ENCODE data around the gene JADE1.

Gene JADE1

DNA sequence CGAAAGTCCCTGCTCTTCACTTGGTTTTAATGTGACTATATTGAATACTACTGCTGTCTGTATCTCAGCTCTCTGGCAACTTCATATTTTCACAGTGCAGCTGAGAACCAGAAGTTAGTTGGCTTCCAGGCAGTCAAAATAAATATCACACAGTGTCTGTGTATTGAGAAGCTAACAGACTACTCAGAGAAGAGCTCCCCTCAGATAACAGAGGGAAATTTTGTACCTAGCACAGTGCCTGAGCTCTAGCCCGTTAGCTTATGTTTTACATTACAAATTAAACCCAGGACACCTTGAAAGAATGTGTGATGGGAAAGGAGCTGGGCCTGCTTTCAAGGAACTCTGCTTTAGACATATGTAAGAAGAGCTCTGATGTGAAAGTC is 22.7 kb downstream of the JADE1 start (continued):
- TF ChIP-seq, protein P1, sequence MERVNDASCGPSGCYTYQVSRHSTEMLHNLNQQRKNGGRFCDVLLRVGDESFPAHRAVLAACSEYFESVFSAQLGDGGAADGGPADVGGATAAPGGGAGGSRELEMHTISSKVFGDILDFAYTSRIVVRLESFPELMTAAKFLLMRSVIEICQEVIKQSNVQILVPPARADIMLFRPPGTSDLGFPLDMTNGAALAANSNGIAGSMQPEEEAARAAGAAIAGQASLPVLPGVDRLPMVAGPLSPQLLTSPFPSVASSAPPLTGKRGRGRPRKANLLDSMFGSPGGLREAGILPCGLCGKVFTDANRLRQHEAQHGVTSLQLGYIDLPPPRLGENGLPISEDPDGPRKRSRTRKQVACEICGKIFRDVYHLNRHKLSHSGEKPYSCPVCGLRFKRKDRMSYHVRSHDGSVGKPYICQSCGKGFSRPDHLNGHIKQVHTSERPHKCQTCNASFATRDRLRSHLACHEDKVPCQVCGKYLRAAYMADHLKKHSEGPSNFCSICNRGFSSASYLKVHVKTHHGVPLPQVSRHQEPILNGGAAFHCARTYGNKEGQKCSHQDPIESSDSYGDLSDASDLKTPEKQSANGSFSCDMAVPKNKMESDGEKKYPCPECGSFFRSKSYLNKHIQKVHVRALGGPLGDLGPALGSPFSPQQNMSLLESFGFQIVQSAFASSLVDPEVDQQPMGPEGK (CRISPR knock-in tag; IDR thresholded peaks at IDR 0.05; ENCODE audit: borderline replicate concordance): no peak
- no peak for TF ChIP-seq ZFP3 (CRISPR knock-in tag; IDR thresholded peaks at IDR 0.05)

DNA sequence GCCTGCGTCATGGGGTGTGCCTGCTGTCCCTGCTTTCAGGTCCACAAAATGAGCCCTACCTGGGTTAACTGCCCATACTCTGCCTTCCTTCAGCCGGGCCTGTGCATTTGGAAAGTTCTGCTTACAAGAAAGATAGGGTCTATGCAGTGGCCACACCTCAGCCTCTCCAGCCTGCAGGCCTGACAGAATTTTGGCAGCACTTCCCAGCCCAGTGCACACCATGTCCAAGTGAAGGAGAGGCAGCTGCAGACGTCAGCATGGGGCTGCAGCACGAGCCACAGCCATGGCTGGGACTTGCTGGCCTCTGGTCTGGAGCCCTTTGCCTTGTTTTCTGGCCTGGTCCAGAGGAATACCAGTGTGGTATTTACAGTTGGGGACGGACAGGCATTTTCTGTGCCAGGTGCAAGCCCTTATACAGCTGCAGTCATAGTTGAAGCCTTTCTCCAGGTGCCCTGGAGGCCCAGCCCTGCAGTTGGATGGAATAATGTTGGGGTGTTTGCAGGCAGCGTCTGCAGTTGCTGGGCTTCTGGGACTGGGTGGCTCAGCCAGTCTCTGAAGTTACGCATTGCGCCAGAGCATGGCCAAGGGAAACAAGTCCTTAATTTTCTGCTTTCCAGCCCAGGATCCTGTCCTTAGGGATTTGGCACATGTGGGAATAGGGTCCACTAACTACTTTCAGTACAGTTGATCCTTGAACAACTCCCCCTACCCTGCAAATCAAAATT is 26.2 kb downstream of the JADE1 start:
- no peak for ATAC-seq

DNA sequence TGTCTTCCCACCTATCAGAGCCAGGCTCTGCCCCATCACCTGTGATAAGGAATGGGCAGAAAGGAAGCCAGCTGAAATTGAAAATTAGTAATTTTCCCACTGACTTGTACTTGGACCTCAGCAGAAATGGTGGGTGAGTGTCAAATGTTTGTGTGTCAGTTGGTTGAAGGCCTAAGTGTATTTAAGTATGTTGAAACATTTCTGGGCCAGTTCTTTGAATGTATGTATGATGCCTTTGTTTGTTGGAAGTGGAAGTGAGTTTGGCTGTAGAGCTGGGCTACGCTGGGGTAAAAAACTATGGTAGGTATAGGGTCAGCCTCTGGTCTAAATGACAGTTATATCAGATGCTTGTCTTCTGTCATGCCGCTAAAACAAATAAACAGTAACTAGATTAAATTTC is 27.7 kb downstream of the JADE1 start:
- TF ChIP-seq TCF4 (CRISPR knock-in tag; IDR thresholded peaks at IDR 0.05; ENCODE audit: borderline replicate concordance): no peak
- TF ChIP-seq ZFP30 (CRISPR knock-in tag; IDR thresholded peaks at IDR 0.05): no peak
- no peak for TF ChIP-seq ZNF70 (CRISPR knock-in tag; IDR thresholded peaks at IDR 0.05)
- no peak for TF ChIP-seq SNAI2 (CRISPR knock-in tag; IDR thresholded peaks at IDR 0.05)
- TF ChIP-seq ARNTL (CRISPR knock-in tag; IDR thresholded peaks at IDR 0.05; ENCODE audit: borderline replicate concordance, low read depth): no peak
- TF ChIP-seq ZNF8 (CRISPR knock-in tag; IDR thresholded peaks at IDR 0.05): no peak
- TF ChIP-seq ESRRG (CRISPR knock-in tag; IDR thresholded peaks at IDR 0.05): no peak
- no peak for TF ChIP-seq ZFP3 (CRISPR knock-in tag; IDR thresholded peaks at IDR 0.05)
- TF ChIP-seq, protein P1 (CRISPR knock-in tag; IDR thresholded peaks at IDR 0.05; ENCODE audit: borderline replicate concordance): no peak
- TF ChIP-seq GLIS3 (CRISPR knock-in tag; IDR thresholded peaks at IDR 0.05): no peak
- TF ChIP-seq, protein P2, sequence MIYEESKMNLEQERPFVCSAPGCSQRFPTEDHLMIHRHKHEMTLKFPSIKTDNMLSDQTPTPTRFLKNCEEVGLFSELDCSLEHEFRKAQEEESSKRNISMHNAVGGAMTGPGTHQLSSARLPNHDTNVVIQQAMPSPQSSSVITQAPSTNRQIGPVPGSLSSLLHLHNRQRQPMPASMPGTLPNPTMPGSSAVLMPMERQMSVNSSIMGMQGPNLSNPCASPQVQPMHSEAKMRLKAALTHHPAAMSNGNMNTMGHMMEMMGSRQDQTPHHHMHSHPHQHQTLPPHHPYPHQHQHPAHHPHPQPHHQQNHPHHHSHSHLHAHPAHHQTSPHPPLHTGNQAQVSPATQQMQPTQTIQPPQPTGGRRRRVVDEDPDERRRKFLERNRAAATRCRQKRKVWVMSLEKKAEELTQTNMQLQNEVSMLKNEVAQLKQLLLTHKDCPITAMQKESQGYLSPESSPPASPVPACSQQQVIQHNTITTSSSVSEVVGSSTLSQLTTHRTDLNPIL (CRISPR knock-in tag; IDR thresholded peaks at IDR 0.05; ENCODE audit: low read depth): no peak
- no peak for TF ChIP-seq OSR1 (CRISPR knock-in tag; IDR thresholded peaks at IDR 0.05)
- no peak for TF ChIP-seq ZC3H10 (CRISPR knock-in tag; IDR thresholded peaks at IDR 0.05)
- TF ChIP-seq, protein P3, sequence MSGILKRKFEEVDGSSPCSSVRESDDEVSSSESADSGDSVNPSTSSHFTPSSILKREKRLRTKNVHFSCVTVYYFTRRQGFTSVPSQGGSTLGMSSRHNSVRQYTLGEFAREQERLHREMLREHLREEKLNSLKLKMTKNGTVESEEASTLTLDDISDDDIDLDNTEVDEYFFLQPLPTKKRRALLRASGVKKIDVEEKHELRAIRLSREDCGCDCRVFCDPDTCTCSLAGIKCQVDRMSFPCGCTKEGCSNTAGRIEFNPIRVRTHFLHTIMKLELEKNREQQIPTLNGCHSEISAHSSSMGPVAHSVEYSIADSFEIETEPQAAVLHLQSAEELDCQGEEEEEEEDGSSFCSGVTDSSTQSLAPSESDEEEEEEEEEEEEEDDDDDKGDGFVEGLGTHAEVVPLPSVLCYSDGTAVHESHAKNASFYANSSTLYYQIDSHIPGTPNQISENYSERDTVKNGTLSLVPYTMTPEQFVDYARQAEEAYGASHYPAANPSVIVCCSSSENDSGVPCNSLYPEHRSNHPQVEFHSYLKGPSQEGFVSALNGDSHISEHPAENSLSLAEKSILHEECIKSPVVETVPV (CRISPR knock-in tag; IDR thresholded peaks at IDR 0.05): no peak
- TF ChIP-seq CSDC2 (CRISPR knock-in tag; IDR thresholded peaks at IDR 0.05): no peak
- no peak for TF ChIP-seq PPARA (CRISPR knock-in tag; IDR thresholded peaks at IDR 0.05; ENCODE audit: borderline replicate concordance)
- no peak for TF ChIP-seq RARB (CRISPR knock-in tag; IDR thresholded peaks at IDR 0.05)
- ATAC-seq: no peak

More for the DNA sequence above, 26.2 kb downstream of the JADE1 start:
- no peak for TF ChIP-seq ESRRG (CRISPR knock-in tag; IDR thresholded peaks at IDR 0.05)
- TF ChIP-seq ZFP30 (CRISPR knock-in tag; IDR thresholded peaks at IDR 0.05): no peak
- no peak for TF ChIP-seq PPARA (CRISPR knock-in tag; IDR thresholded peaks at IDR 0.05; ENCODE audit: borderline replicate concordance)

DNA sequence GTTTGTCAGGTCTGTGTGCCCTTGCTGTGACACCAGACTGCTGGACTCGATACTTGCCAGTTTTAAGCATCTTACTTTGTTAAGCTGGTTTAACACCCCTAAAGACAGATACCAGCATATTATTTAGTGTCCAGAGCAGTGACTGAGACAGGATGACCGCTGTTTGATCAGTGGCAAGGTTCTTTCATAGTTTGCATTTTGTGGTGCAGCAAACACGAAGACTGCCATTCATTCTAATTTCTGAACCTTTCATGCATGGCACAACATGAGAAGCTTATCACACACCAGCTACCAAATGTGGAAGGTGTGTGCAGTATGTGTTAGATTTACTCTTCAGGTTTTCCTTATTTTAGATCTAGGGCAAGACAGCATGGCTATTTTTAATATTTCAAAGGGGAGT is 28.2 kb downstream of the JADE1 start:
- no peak for ATAC-seq
- TF ChIP-seq PPARA (CRISPR knock-in tag; IDR thresholded peaks at IDR 0.05; ENCODE audit: borderline replicate concordance) (no peak), ZNF565 (CRISPR knock-in tag; conservative IDR thresholded peaks at IDR 0.05; ENCODE audit: low read depth) (no peak), ARNTL (CRISPR knock-in tag; IDR thresholded peaks at IDR 0.05; ENCODE audit: borderline replicate concordance, low read depth) (no peak), RARB (CRISPR knock-in tag; IDR thresholded peaks at IDR 0.05) (no peak), TCF4 (CRISPR knock-in tag; IDR thresholded peaks at IDR 0.05; ENCODE audit: borderline replicate concordance) (no peak), SNAI2 (CRISPR knock-in tag; IDR thresholded peaks at IDR 0.05) (no peak), ISL1 (CRISPR knock-in tag; IDR thresholded peaks at IDR 0.05) (no peak)
- TF ChIP-seq, protein P3 (CRISPR knock-in tag; IDR thresholded peaks at IDR 0.05): no peak
- TF ChIP-seq, protein P2 (CRISPR knock-in tag; IDR thresholded peaks at IDR 0.05; ENCODE audit: low read depth): no peak
- TF ChIP-seq, protein P4, sequence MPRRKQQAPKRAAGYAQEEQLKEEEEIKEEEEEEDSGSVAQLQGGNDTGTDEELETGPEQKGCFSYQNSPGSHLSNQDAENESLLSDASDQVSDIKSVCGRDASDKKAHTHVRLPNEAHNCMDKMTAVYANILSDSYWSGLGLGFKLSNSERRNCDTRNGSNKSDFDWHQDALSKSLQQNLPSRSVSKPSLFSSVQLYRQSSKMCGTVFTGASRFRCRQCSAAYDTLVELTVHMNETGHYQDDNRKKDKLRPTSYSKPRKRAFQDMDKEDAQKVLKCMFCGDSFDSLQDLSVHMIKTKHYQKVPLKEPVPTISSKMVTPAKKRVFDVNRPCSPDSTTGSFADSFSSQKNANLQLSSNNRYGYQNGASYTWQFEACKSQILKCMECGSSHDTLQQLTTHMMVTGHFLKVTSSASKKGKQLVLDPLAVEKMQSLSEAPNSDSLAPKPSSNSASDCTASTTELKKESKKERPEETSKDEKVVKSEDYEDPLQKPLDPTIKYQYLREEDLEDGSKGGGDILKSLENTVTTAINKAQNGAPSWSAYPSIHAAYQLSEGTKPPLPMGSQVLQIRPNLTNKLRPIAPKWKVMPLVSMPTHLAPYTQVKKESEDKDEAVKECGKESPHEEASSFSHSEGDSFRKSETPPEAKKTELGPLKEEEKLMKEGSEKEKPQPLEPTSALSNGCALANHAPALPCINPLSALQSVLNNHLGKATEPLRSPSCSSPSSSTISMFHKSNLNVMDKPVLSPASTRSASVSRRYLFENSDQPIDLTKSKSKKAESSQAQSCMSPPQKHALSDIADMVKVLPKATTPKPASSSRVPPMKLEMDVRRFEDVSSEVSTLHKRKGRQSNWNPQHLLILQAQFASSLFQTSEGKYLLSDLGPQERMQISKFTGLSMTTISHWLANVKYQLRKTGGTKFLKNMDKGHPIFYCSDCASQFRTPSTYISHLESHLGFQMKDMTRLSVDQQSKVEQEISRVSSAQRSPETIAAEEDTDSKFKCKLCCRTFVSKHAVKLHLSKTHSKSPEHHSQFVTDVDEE (CRISPR knock-in tag; IDR thresholded peaks at IDR 0.05): no peak
- TF ChIP-seq, protein P5, sequence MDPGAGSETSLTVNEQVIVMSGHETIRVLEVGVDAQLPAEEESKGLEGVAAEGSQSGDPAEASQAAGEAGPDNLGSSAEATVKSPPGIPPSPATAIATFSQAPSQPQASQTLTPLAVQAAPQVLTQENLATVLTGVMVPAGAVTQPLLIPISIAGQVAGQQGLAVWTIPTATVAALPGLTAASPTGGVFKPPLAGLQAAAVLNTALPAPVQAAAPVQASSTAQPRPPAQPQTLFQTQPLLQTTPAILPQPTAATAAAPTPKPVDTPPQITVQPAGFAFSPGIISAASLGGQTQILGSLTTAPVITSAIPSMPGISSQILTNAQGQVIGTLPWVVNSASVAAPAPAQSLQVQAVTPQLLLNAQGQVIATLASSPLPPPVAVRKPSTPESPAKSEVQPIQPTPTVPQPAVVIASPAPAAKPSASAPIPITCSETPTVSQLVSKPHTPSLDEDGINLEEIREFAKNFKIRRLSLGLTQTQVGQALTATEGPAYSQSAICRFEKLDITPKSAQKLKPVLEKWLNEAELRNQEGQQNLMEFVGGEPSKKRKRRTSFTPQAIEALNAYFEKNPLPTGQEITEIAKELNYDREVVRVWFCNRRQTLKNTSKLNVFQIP (CRISPR knock-in tag; IDR thresholded peaks at IDR 0.05; ENCODE audit: borderline replicate concordance, low read depth): no peak
